Liver (tissue), 3 donors: ENCODE data around the gene ARFRP1.

Experiments
- ATF3 ChIP-seq: IDR thresholded peaks from 2 replicates; pipeline ENCODE4 v1.6.1; 2016; ENCODE audit warnings: antibody characterized with exemption
- CTCF ChIP-seq: fragments of 150-350 bp; IDR thresholded peaks from 2 replicates; pipeline ENCODE4 v1.5.1; 2017; ENCODE audit warnings: improper control_type of control experiment, low read depth, low read length; ENCODE audit not compliant: missing input control
- EGR1 ChIP-seq, 2 donors: IDR thresholded peaks; 2 replicates each; pipeline ENCODE4 v1.6.1; 2016 to 2018; ENCODE audit warnings: antibody characterized with exemption in 2 of 2, low read depth in 2 of 2
- FOXA1 ChIP-seq: IDR thresholded peaks from 2 replicates; pipeline ENCODE4 v1.6.1; 2016; ENCODE audit warnings: antibody characterized with exemption
- GABPA ChIP-seq, 2 donors: IDR thresholded peaks in 1 of 2; conservative IDR thresholded peaks in 1 of 2; 2 replicates each; pipeline ENCODE4 v1.6.1; 2016; ENCODE audit warnings: antibody characterized with exemption in 2 of 2, mild to moderate bottlenecking in 1 of 2, moderate library complexity in 1 of 2
- JUND ChIP-seq, 2 donors: IDR thresholded peaks; 2 replicates each; pipeline ENCODE4 v1.6.1; 2016; ENCODE audit warnings: antibody characterized with exemption in 2 of 2
- RAD21 ChIP-seq, 2 donors: IDR thresholded peaks; 2 replicates each; pipeline ENCODE4 v1.6.1; 2016; ENCODE audit warnings: antibody characterized with exemption in 2 of 2, mild to moderate bottlenecking in 2 of 2
- SP1 ChIP-seq: IDR thresholded peaks from 2 replicates; pipeline ENCODE4 v1.6.1; 2018; ENCODE audit warnings: antibody characterized with exemption, mild to moderate bottlenecking
- YY1 ChIP-seq: IDR thresholded peaks from 2 replicates; pipeline ENCODE4 v1.6.1; 2016; ENCODE audit warnings: antibody characterized with exemption, mild to moderate bottlenecking
- TF ChIP-seq, protein P1 (sequence below): IDR thresholded peaks from 2 replicates; pipeline ENCODE4 v1.6.1; 2016; ENCODE audit warnings: antibody characterized with exemption
- TF ChIP-seq, protein P2 (sequence below): IDR thresholded peaks from 2 replicates; pipeline ENCODE4 v1.6.1; 2016; ENCODE audit warnings: antibody characterized with exemption, mild to moderate bottlenecking
- donor health status: healthy.
- donor health status: healthy.

DNA sequence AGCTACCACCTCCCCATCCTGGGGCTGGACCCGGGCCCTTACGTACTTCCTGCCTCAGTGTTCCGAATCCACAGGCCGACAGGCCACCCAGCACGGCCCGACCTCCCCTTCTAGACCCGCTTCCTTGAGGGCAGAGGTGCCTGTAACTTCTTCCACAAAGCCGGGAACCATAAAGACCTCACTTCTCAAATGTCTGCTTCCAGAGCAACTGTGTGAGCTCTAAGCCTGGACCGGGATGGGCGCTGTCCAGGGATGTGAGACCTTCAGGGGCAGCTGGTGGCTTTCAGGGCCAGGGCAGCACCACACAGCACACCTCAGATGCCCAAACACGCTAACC lies 41.1 kb upstream of the ARFRP1 start:
- TF ChIP-seq CTCF (no peak), YY1 (no peak), GABPA (IDR thresholded peaks at IDR 0.05 in 1 of 2, conservative IDR thresholded peaks at IDR 0.05 in 1 of 2) (no peak), FOXA1 (no peak), ATF3 (no peak), SP1 (no peak), JUND (IDR thresholded peaks at IDR 0.05) (no peak), RAD21 (IDR thresholded peaks at IDR 0.05) (no peak), EGR1 (IDR thresholded peaks at IDR 0.05; ENCODE audit: low read depth in 2 of 2) (no peak)
- TF ChIP-seq, protein P1, sequence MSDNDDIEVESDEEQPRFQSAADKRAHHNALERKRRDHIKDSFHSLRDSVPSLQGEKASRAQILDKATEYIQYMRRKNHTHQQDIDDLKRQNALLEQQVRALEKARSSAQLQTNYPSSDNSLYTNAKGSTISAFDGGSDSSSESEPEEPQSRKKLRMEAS: no peak
- TF ChIP-seq, protein P2, sequence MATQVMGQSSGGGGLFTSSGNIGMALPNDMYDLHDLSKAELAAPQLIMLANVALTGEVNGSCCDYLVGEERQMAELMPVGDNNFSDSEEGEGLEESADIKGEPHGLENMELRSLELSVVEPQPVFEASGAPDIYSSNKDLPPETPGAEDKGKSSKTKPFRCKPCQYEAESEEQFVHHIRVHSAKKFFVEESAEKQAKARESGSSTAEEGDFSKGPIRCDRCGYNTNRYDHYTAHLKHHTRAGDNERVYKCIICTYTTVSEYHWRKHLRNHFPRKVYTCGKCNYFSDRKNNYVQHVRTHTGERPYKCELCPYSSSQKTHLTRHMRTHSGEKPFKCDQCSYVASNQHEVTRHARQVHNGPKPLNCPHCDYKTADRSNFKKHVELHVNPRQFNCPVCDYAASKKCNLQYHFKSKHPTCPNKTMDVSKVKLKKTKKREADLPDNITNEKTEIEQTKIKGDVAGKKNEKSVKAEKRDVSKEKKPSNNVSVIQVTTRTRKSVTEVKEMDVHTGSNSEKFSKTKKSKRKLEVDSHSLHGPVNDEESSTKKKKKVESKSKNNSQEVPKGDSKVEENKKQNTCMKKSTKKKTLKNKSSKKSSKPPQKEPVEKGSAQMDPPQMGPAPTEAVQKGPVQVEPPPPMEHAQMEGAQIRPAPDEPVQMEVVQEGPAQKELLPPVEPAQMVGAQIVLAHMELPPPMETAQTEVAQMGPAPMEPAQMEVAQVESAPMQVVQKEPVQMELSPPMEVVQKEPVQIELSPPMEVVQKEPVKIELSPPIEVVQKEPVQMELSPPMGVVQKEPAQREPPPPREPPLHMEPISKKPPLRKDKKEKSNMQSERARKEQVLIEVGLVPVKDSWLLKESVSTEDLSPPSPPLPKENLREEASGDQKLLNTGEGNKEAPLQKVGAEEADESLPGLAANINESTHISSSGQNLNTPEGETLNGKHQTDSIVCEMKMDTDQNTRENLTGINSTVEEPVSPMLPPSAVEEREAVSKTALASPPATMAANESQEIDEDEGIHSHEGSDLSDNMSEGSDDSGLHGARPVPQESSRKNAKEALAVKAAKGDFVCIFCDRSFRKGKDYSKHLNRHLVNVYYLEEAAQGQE: no peak
